ENCODE data around the gene CNTN6. TPM values are rescaled to one million over a fixed set of nuclear protein-coding genes. Genes with fewer than 3 reads are reported as not detected.
A peak's percentile ranks its signal among the peaks of the same experiment; 100 is the strongest.

Gene CNTN6
- total RNA-seq, 1 donor from 2014 or later: 0.12 TPM

DNA sequence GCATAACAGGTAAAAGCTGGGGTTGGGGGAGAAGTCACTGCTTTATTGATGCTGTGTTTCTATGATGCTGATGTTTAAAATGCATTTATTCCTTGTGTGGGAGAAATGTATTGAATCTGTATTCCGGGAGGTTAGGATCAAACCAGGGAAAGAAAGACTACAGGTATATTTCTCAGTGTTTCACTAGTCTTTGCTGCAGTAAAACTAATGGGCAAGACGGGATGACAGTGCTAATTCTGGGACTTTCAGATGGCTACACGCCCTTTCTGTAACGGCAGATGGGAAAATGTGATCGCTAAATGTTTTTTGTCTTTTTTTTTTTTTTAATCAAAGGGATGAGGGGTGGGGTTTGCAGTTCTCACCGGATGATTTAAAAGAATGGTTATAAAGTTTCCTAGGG, 393 bp downstream of the CNTN6 start:
- DNase-seq (ENCODE audit: low read depth): no peak
- TF ChIP-seq, protein P1, sequence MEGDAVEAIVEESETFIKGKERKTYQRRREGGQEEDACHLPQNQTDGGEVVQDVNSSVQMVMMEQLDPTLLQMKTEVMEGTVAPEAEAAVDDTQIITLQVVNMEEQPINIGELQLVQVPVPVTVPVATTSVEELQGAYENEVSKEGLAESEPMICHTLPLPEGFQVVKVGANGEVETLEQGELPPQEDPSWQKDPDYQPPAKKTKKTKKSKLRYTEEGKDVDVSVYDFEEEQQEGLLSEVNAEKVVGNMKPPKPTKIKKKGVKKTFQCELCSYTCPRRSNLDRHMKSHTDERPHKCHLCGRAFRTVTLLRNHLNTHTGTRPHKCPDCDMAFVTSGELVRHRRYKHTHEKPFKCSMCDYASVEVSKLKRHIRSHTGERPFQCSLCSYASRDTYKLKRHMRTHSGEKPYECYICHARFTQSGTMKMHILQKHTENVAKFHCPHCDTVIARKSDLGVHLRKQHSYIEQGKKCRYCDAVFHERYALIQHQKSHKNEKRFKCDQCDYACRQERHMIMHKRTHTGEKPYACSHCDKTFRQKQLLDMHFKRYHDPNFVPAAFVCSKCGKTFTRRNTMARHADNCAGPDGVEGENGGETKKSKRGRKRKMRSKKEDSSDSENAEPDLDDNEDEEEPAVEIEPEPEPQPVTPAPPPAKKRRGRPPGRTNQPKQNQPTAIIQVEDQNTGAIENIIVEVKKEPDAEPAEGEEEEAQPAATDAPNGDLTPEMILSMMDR (conservative IDR thresholded peaks at IDR 0.05; ENCODE audit: low read depth, low read length): no peak
- H3K4me3 ChIP-seq (ENCODE audit: low read depth, low read length): peak overlapping the region; percentile 15

DNA sequence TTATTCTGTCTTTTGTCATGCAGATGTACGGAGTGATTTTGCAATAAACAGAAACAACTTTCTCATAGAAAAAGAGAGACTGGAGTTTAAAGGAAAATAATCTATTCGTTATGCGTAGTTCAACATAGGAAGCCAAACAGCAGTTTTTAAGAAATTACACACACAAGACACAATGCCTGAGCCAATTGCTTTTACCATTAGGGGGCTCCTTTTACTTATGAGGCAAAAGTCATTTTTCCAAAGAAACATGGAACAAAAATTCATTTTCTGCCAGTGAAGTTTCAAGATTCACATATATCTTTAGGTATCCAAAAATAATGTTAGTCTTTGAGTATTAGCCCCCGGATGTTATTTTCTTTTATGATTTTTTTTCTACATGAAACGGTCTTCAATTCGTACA, 10.7 kb downstream of the CNTN6 start:
- TF ChIP-seq, protein P1 (conservative IDR thresholded peaks at IDR 0.05; ENCODE audit: low read depth, low read length): peak; percentile 40
- no peak overlapping the region for H3K4me3 ChIP-seq (ENCODE audit: low read depth, low read length)
- no peak for DNase-seq (ENCODE audit: low read depth)

DNA sequence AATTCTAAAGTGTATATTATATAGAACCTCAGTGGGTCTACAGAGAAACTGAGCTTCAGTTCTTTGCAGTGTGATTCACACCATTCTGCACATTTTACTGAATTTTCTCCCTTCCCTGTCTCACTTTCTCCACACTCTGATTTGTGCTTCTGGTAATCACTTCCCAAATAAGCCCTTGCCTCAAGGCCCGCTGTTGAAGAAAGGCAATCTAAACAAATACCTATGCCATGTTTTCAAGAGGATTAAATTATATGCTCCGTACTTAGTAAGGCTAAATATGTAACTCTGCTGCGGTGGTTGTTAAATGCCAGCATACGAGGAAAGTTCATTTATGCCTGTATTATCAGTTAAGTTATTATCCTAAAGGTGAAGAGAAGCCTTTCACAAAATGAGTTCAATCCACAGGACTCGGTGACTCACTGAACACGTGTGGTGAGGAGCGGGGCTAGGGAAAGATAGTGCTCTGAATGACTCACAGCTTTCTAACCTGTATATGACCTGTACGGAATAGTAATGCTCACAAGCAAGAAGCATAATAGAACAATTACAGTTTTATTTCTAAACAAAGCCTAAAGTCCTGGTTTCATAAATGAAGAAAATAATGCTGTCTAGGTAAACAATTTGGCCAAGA, 25.1 kb downstream of the CNTN6 start:
- no peak overlapping the region for H3K4me3 ChIP-seq (ENCODE audit: low read depth, low read length)
- TF ChIP-seq, protein P1 (conservative IDR thresholded peaks at IDR 0.05; ENCODE audit: low read depth, low read length): no peak
- DNase-seq (ENCODE audit: low read depth): peak; percentile 61

DNA sequence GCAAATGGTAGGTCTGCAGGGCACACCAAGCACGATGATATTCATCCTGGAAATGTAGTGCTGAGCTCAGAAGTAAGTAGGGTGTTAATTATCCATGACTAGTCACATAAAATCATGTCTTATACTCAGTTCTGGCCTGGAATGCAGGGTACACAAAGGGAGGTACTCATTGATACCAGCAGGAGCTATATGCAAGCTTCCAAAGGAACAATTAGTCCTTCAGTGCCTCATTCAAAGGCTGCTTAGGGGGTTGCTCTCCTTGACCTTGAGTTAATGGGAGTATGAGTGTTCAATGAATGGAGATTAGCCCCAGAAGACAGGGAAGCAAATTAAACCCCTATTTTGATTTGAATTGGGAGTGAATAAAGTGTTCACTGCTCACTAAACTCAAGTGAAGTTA, 38.3 kb downstream of the CNTN6 start:
- TF ChIP-seq, protein P1 (conservative IDR thresholded peaks at IDR 0.05; ENCODE audit: low read depth, low read length): no peak
- DNase-seq (ENCODE audit: low read depth): no peak
- no peak overlapping the region for H3K4me3 ChIP-seq (ENCODE audit: low read depth, low read length)

DNA sequence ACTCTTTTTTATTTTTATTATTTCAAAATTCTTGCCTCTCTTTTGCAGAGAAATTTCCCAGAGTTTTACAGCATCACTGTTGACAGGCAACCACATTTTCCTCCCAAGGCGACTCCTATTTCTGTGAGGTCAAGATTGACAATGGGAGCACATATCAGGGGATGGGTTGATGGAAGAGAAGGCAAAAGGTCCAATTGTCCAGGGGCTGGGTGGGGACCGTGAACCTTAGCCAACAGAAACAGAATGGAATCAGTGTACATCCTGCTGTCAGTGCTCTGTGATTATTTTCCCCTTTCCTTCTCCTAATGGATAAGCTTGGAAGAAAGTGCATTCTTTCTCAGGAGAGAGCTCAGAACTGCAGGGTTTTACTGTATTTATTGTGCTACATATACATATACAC, 42.4 kb downstream of the CNTN6 start:
- no peak for DNase-seq (ENCODE audit: low read depth)
- TF ChIP-seq, protein P1 (conservative IDR thresholded peaks at IDR 0.05; ENCODE audit: low read depth, low read length): no peak
- no peak overlapping the region for H3K4me3 ChIP-seq (ENCODE audit: low read depth, low read length)

DNA sequence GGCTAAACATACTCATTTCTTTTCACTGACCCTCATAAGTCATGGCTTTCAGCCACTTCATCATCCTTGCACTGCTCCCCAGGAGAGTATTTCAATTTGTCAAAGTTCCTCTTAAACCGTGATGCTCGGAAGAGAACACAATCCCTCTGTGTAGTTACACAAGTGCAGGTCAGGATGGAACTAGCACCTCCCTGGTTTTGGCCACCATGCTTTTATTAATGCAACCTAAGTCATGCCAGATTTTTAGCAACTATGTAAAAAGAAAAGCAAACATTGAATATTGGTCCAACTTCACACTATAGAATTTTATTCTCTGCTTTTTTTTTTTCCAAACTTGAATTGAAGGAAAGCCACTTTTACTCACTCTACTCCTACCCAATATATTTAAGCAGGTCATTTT, 45.2 kb downstream of the CNTN6 start:
- no peak overlapping the region for H3K4me3 ChIP-seq (ENCODE audit: low read depth, low read length)
- TF ChIP-seq, protein P1 (conservative IDR thresholded peaks at IDR 0.05; ENCODE audit: low read depth, low read length): no peak
- no peak for DNase-seq (ENCODE audit: low read depth)

DNA sequence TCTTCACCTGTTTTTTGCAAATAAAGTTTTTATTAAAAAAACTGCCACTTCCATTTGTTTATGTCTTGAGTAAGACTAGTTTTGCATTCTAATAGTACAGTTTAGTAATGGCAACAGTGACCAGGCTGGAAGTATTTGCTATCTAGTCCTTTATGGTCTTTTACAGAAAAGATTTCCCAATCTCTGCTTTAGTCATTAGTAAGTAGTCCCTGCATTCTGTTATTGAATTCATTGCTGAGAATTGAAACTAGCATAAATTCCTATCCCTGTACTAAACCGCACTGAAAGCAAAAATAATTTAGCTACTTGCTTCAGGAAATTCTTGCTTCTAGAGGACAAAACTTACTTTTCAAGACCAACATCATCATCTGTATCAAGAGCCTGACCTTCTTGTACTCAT, 46.2 kb downstream of the CNTN6 start:
- TF ChIP-seq, protein P1 (conservative IDR thresholded peaks at IDR 0.05; ENCODE audit: low read depth, low read length): no peak
- no peak overlapping the region for H3K4me3 ChIP-seq (ENCODE audit: low read depth, low read length)
- DNase-seq (ENCODE audit: low read depth): no peak
